DND-41 (cell line): Measurements from ENCODE around the gene SHB.

Source experiments
- ATAC-seq: fragments of 200-7000 bp; cut with Tn5 transposase; 3 replicates; pipeline ENCODE4 v1.9.1; 2021; ENCODE audit warnings: low read depth; ENCODE audit not compliant: insufficient read depth
- DNase-seq: peaks from one replicate; pipeline ENCODE4 v3.0.0-alpha.2; 2020
- H2AFZ ChIP-seq: 2 replicates; pipeline ENCODE4 v1.6.0; 2012; ENCODE audit warnings: low read depth, low read length
- H3K27ac ChIP-seq: 2 replicates; pipeline ENCODE4 v1.5.1; 2012; ENCODE audit warnings: low read length, inconsistent platforms
- H3K27me3 ChIP-seq: fragments of 200-600 bp; sonication (generic); 2 replicates; pipeline ENCODE4 v1.6.0; 2012; ENCODE audit warnings: low read length, mild to moderate bottlenecking, inconsistent platforms; ENCODE audit not compliant: insufficient read depth, poor library complexity
- H3K36me3 ChIP-seq: 2 replicates; pipeline ENCODE4 v1.5.1; 2012; ENCODE audit warnings: low read length, inconsistent platforms; ENCODE audit not compliant: insufficient read depth
- H3K4me1 ChIP-seq: 2 replicates; pipeline ENCODE4 v1.5.1; 2012; ENCODE audit warnings: mild to moderate bottlenecking, low read length; ENCODE audit not compliant: insufficient read depth
- H3K4me2 ChIP-seq: 2 replicates; pipeline ENCODE4 v1.6.0; 2012; ENCODE audit warnings: mild to moderate bottlenecking, moderate library complexity, low read length, inconsistent platforms; ENCODE audit not compliant: insufficient read depth
- H3K4me3 ChIP-seq, 2 experiments: fragments of 200-600 bp in 1 of 2; shearing (Covaris generic) in 1 of 2; 2 replicates each; pipeline ENCODE4 v1.5.1; 2012 to 2016; ENCODE audit warnings: inconsistent platforms in 2 of 2, low read length in 2 of 2, mild to moderate bottlenecking in 2 of 2, low read depth in 1 of 2, moderate library complexity in 1 of 2
- H3K79me2 ChIP-seq: 2 replicates; pipeline ENCODE4 v1.6.0; 2012; ENCODE audit warnings: low read length, inconsistent platforms; ENCODE audit not compliant: insufficient read depth
- H3K9ac ChIP-seq: 2 replicates; pipeline ENCODE4 v1.6.0; 2012; ENCODE audit warnings: low read depth, mild to moderate bottlenecking, inconsistent platforms, low read length, moderate library complexity
- H3K9me3 ChIP-seq: 2 replicates; pipeline ENCODE4 v1.5.1; 2012; ENCODE audit warnings: low read length, moderate library complexity, mild to moderate bottlenecking, inconsistent platforms; ENCODE audit not compliant: insufficient read depth, severe bottlenecking
- H4K20me1 ChIP-seq: 2 replicates; pipeline ENCODE4 v1.6.0; 2012; ENCODE audit warnings: low read length; ENCODE audit not compliant: insufficient read depth
- EZH2 ChIP-seq: IDR thresholded peaks from 3 replicates; pipeline ENCODE4 v1.6.1; 2012; ENCODE audit warnings: borderline replicate concordance, low read depth, mild to moderate bottlenecking, moderate library complexity, low read length, inconsistent platforms; ENCODE audit not compliant: severe bottlenecking
- TF ChIP-seq, protein P1 (sequence below): IDR thresholded peaks from 2 replicates; pipeline ENCODE4 v1.5.1; 2012; ENCODE audit warnings: borderline replicate concordance, low read length, moderate library complexity, mild to moderate bottlenecking; ENCODE audit not compliant: poor library complexity, severe bottlenecking; ENCODE audit errors: extremely low read depth

The SHB gene

GRCh38 chr9:38039907-38040682, 28.9 kb downstream of the SHB start:
- Histone ChIP-seq H2AFZ (no peak overlapping the region), H3K79me2 (no peaks in the 10 kb centered on the region), H3K27me3 (no peaks in the 10 kb centered on the region), H3K36me3 (no peaks in the 10 kb centered on the region), H3K4me2 (no peak overlapping the region), H3K9me3 (no peaks in the 10 kb centered on the region), H3K27ac (no peak overlapping the region), H3K4me3 (no peak overlapping the region), H3K4me1 (no peaks in the 10 kb centered on the region), H3K9ac (no peak overlapping the region), H4K20me1 (peaks cover 4% of the 10 kb centered on the region)
- ATAC-seq (no peak), DNase-seq (no peak)
- TF ChIP-seq, protein P1, sequence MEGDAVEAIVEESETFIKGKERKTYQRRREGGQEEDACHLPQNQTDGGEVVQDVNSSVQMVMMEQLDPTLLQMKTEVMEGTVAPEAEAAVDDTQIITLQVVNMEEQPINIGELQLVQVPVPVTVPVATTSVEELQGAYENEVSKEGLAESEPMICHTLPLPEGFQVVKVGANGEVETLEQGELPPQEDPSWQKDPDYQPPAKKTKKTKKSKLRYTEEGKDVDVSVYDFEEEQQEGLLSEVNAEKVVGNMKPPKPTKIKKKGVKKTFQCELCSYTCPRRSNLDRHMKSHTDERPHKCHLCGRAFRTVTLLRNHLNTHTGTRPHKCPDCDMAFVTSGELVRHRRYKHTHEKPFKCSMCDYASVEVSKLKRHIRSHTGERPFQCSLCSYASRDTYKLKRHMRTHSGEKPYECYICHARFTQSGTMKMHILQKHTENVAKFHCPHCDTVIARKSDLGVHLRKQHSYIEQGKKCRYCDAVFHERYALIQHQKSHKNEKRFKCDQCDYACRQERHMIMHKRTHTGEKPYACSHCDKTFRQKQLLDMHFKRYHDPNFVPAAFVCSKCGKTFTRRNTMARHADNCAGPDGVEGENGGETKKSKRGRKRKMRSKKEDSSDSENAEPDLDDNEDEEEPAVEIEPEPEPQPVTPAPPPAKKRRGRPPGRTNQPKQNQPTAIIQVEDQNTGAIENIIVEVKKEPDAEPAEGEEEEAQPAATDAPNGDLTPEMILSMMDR: no peak
- TF ChIP-seq EZH2: no peak

DNA sequence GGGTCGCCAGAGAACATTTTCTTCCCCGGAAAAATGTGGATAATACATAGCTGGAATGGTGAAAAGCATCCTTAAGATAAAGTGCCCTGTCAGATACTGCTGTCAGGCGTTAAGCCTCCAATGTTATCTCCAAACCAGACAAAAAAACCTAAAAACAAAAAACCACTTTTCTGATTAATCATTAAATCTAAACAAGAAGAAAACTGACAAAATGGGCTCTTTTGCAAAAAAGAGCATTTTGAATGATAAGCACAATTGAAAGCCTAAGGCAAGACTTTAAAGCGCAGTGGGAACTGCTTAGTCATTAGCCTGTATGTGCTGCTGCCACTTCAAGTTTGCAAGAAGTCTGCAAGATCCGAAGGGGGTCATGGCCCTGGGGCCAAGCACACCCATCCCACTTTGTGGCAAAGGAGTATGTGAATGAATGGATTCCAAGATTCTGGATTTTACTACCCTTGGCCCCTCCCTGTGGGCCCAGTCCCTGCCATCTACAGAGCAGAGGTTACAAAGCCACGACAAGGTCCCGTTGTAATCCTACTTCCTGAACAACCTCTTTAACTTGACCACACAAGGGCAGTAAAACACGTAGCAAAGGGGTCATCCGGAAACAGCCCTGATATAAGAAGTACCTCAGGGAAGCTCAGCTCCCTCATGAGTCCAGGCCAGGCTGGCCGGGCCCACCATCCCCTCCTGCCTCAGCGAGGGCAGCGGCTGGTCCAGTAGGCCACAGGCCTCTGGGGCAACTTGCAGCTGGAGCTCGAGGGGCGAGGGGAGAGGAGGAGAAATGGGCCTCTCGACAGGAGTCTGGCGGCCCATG, 29.7 kb downstream of the SHB start:
- Histone ChIP-seq H3K4me2 (no peak overlapping the region), H3K9me3 (no peaks in the 10 kb centered on the region), H3K27ac (no peak overlapping the region), H3K4me1 (no peaks in the 10 kb centered on the region), H3K36me3 (no peaks in the 10 kb centered on the region), H3K27me3 (no peaks in the 10 kb centered on the region), H3K79me2 (no peaks in the 10 kb centered on the region), H4K20me1 (peaks cover 4% of the 10 kb centered on the region), H2AFZ (no peak overlapping the region), H3K4me3 (no peak overlapping the region), H3K9ac (no peak overlapping the region)
- TF ChIP-seq, protein P1: no peak
- no peak for TF ChIP-seq EZH2
- DNase-seq (no peak), ATAC-seq (no peak)

DNA sequence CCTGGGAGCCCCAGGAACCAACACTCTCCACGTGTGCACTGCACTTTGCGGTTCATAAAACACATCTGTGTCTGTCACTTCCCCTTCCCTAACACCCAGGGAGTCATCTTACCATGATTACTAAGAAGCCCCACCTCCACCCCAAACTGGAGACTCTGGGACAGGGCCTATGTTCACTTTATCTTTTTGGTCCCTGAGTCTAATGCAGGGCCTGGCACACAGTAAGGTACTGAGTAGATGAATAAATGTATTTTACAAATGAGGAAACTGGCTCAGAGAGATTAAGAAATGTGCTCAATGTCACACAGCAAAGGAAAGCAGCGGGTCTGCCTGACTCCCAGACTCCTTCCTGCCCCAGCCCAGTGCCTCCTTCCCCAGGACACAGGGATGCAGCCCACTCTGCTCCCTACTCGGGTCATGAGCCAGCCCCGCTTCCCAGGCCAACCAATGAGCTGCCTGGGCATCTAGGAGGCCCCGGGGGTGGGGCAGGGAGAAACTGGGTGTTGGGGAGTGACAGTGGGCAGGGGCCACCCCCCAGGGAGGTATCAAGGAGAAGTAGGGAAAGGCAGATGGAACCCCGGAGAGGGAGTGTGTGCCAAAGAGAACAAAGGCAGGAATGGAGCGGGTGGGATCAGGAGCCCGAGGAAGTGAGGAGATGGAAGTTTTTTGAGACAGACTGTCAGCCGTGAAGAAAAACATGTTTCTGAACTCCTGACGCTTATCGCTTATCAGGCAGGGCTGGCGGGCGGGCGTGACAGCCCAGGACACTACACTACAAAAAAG, 30.5 kb downstream of the SHB start:
- no peaks in the 10 kb centered on the region for H3K36me3 ChIP-seq
- H3K9ac ChIP-seq: no peak overlapping the region
- H4K20me1 ChIP-seq: peaks cover 4% of the 10 kb centered on the region
- no peaks in the 10 kb centered on the region for H3K9me3 ChIP-seq
- no peak overlapping the region for H2AFZ ChIP-seq
- no peak overlapping the region for H3K4me3 ChIP-seq
- H3K79me2 ChIP-seq: no peaks in the 10 kb centered on the region
- no peak overlapping the region for H3K27ac ChIP-seq
- DNase-seq (no peak), ATAC-seq (no peak)
- H3K4me1 ChIP-seq: no peaks in the 10 kb centered on the region
- H3K4me2 ChIP-seq: no peak overlapping the region
- no peak for TF ChIP-seq EZH2
- TF ChIP-seq, protein P1: no peak
- H3K27me3 ChIP-seq: no peaks in the 10 kb centered on the region
